SH-SY5Y (cell line): ENCODE measurements around the gene MBNL1.

Experiments used
- GATA2 ChIP-seq: IDR thresholded peaks from 2 replicates; pipeline ENCODE4 v1.6.1; 2011; ENCODE audit warnings: mild to moderate bottlenecking, low read depth, low read length
- GATA3 ChIP-seq: IDR thresholded peaks from 2 replicates; pipeline ENCODE4 v1.6.1; 2011; ENCODE audit warnings: low read depth, mild to moderate bottlenecking, low read length, moderate library complexity

DNA sequence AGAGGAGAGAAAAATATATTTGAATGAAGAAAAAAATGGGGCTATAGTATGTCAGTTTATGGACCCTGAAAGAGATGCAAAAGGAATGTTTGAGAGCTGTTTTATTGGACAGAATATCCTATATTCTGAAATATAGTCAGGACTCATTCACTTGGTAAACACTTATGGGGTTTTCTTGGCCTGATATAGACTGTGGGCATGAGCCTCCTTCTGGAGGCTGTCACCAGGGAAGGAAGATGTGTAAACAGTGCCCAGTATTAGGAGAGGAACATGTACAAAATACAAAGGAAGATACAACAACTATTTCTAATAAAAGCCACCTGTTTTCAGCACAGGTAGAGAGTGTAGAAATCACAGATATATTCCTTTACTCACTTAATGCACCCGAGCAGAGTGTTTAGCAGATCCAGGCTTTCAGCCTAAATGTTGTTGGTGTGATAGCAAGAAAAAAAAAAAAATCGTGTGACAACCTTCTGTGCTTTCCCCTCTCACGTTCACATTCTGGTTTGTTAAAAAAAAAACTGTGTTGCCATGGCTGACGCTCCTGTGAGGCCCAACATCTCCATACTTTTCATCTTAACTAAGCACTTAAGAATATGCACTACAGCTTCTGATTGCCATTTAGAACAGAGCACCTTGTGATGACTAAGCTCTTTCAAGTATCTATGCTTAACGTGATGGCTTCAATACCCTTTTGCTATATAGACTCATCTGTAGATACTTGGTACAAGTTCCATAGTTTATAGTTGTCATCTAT, 134.1 kb downstream of the MBNL1 start:
- TF ChIP-seq GATA2 (no peak), GATA3 (no peak)
